ENCODE measurements around the gene SCN5A.

- TF ChIP-seq CTCF (IDR thresholded peaks at IDR 0.05) (no peak), POLR2A (IDR thresholded peaks at IDR 0.05) (no peak)
Observed at GRCh38 chr3:38565339-38566214, 83.9 kb downstream of the SCN5A start.
